SK-N-MC (cell line): Measurements from ENCODE around the gene AGMO.

Experiments used
- EZH2 ChIP-seq: fragments of 200-600 bp; sonication (generic); IDR thresholded peaks from one replicate; pipeline ENCODE4 v1.6.1; 2017; ENCODE audit warnings: antibody characterized with exemption
- POLR2AphosphoS5 ChIP-seq: IDR thresholded peaks from 2 replicates; pipeline ENCODE4 v1.6.1; 2012; ENCODE audit warnings: mild to moderate bottlenecking, low read depth, low read length, borderline replicate concordance

GRCh38 chr7:15305002-15305600 lies 256.7 kb downstream of the AGMO start:
- TF ChIP-seq POLR2AphosphoS5 = no peak
- TF ChIP-seq EZH2 = no peak
